ENCODE data around the gene TNRC18. TPM values are rescaled to one million over a fixed set of nuclear protein-coding genes. Genes with fewer than 3 reads are reported as not detected.
A peak's percentile ranks its signal among the peaks of the same experiment; 100 is the strongest.

TNRC18 gene
- total and polyA plus RNA-seq, 9 of the 15 experiments (the other 6 are each of a cell fraction or from before 2014, with no cell fraction given), result 0.03 to 43.2 (median 18.0) TPM

DNA sequence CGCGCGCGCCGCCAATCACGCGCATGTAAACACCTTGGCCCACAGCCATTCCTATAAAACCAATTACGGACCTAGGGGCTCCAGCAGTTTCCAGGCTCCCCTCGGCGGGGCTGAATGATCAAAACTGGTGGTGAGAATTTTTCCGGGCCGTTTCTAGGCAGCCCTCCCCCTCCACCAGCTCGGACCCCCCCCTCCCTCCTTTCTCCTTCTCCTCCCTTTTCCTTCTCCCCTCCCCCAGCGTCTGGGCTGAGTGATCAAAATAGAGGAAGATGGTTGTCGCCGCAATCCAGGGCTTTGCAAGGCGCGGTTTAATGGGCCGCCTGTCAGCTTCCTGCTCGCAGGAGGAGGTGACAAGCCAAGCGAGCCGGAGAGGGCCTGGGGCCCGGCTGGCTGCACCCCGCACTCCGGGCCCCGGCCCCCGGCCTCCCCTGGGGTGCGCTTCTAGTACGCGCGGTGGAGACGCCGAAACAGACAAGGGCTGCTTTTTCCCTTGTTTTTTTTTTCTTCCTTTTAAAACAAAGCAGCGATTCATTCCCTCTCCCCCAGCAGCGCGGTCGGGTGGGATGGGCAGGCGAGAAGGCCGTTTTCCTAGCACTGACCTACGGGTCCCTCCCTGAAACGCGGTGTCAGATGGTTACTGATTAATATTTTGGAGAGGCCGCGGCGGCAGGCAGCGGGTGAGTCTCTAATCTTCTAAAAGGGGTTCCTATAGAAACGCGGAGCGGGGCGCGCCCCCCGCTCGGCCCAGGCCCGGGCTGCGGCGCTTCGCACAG is 528 bp upstream of the TNRC18 start (continued):
- TF ChIP-seq REST (IDR thresholded peaks at IDR 0.05; ENCODE audit: borderline replicate concordance) (no peak; the same call in 1 of the 2 replicates), REST (CRISPR knock-in tag; IDR thresholded peaks at IDR 0.05; ENCODE audit: low read depth) (no peak), ZNF830 (CRISPR knock-in tag; IDR thresholded peaks at IDR 0.05) (no peak), ZC3H4 (CRISPR knock-in tag; IDR thresholded peaks at IDR 0.05; ENCODE audit: borderline replicate concordance) (no peak), ZFX (CRISPR knock-in tag; IDR thresholded peaks at IDR 0.05) (peak; percentile 70), FOXK1 (CRISPR knock-in tag; IDR thresholded peaks at IDR 0.05; ENCODE audit: borderline replicate concordance) (no peak), HINFP (tag; conservative IDR thresholded peaks at IDR 0.05; ENCODE audit: low read depth) (no peak), ZEB2 (IDR thresholded peaks at IDR 0.05) (no peak), NCOA2 (IDR thresholded peaks at IDR 0.05; ENCODE audit: partially characterized antibody in 2 of 2) (no peak), HMGN3 (IDR thresholded peaks at IDR 0.05; ENCODE audit: borderline replicate concordance, extremely low read depth, insufficient read length, low read depth, low read length) (peak; percentile 70), ZNF217 (CRISPR knock-in tag; IDR thresholded peaks at IDR 0.05) (no peak), FOXA3 (CRISPR knock-in tag; conservative IDR thresholded peaks at IDR 0.05 in 1 of 2, IDR thresholded peaks at IDR 0.05 in 1 of 2) (no peak), HSF4 (CRISPR knock-in tag; IDR thresholded peaks at IDR 0.05; ENCODE audit: borderline replicate concordance) (no peak), ZNF561 (CRISPR knock-in tag; conservative IDR thresholded peaks at IDR 0.05) (no peak), PTBP1 (IDR thresholded peaks at IDR 0.05; ENCODE audit: low read depth, low read length) (peak; percentile 100), BRD9 (IDR thresholded peaks at IDR 0.05; ENCODE audit: low read depth, partially characterized antibody) (peak; percentile 55), CBFA2T2 (conservative IDR thresholded peaks at IDR 0.05) (peak; percentile 21; the same call in 1 of the 2 replicates)
- TF ChIP-seq, protein P1, sequence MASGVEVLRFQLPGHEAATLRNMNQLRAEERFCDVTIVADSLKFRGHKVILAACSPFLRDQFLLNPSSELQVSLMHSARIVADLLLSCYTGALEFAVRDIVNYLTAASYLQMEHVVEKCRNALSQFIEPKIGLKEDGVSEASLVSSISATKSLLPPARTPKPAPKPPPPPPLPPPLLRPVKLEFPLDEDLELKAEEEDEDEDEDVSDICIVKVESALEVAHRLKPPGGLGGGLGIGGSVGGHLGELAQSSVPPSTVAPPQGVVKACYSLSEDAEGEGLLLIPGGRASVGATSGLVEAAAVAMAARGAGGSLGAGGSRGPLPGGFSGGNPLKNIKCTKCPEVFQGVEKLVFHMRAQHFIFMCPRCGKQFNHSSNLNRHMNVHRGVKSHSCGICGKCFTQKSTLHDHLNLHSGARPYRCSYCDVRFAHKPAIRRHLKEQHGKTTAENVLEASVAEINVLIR (CRISPR knock-in tag; IDR thresholded peaks at IDR 0.05), result no peak
